ENCODE results near the gene LRRC8A.
A peak's percentile ranks its signal among the peaks of the same experiment; 100 is the strongest.
"Not testable (repeated sequence)": the region's sequence is repeated elsewhere in the genome, so short reads cannot be mapped to it uniquely, and the experiment has no call there.

LRRC8A gene

GRCh38 chr9:128870128-128870940 is 11.6 kb upstream of the LRRC8A start:
- DNase-seq: no peak

GRCh38 chr9:128870941-128871265 is 11.0 kb upstream of the LRRC8A start:
- not testable (repeated sequence) for DNase-seq

DNA sequence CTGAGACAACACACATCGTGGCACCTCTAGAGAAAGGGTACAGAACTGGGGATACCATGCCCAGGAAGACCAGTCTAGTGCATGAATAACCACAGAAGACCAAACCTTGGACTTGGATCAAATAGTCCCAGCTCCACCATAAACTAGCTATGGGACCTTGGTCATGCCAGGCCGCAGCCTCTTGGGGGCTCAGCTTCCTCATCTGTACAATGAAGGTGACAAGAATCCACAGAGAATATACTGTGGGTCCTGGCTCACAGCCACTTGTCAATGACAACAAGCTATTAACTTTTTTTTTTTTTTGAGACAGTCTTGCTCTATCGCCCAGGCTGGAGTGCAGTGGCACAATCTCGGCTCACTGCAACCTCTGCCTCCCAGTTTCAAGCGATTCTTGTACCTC is 4.1 kb upstream of the LRRC8A start:
- no peak for DNase-seq

- no peak for DNase-seq
Observed at GRCh38 chr9:128882677-128883603, 1.0 kb downstream of the LRRC8A start.

DNA sequence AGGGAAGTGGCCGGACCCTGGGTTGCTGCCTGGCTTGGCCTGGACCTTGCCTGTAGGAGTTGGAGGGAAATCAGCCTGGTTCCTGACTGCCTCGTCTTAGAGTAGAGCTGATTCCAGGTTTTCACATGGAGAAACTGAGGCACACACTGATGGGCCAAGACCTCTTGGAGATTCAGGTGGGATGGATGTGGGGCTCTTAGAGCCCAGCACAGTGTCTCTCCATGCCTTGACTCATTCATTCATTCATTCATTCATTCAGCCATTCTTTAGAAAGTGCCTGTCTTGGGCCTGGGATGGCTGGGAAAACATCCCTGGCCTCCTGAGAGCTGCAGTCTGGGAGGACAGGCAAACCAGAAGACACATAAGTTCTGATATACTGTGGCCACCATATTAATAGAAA is 2.2 kb downstream of the LRRC8A start:
- DNase-seq: no peak

DNA sequence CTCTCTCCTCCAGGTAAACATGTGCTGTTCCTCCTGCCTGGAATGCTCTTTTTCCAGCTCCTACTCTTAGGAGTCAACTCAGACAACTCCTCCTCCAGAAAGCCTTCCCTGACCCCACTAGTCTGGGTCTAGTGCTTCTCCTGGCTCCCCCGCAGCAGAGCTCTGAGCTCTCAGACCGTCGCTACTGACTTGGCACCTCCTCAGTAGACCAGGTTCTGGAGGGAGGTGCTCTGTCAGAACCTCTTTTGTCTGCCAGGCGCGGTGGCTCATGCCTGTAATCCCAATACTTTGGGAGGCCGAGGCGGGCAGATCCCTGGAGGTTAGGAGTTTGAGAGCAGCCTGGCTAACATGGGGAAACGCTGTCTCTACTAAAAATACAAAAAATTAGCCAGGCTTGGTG is 3.4 kb downstream of the LRRC8A start:
- no peak for DNase-seq

DNA sequence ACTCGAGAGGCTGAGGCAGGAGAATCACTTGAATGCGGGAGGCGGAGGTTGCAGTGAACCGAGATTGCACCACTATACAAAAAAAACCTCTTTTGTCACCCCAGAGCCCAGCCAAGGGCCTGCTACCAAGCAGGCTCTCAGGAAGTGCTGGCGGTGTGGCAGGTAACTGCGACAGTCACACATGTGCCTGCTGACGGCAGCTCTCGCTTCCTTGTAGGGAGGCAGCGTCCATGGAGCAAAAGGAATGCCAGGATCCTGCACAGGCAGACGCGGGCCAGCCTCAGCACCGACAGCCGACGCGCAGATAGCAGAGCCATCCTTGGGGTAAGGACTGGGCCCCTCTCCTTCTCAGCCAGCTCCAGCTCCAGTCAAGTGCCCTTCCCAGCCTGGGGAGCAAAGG is 3.9 kb downstream of the LRRC8A start:
- no peak for DNase-seq

- DNase-seq: no peak
Observed at GRCh38 chr9:128886211-128886891, 4.4 kb downstream of the LRRC8A start.

DNA sequence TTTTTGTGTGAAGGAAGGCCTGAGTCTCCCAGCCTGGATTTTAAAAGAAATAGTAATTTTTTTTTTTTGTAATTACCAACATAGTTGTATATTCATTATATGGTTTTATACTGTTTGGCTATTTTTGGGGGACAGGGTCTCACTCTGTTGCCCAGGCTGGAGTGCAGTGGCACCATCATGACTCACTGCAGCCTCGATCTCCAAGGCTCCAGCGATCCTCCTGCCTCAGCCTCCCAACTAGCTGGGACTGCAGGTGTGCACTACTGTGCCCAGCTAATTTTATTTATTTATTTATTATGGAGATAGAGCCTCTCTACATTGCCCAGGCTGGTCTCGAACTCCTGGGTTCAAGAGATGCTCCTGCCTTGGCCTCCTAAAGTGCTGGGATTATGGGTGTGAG is 5.1 kb downstream of the LRRC8A start:
- DNase-seq: no peak

DNA sequence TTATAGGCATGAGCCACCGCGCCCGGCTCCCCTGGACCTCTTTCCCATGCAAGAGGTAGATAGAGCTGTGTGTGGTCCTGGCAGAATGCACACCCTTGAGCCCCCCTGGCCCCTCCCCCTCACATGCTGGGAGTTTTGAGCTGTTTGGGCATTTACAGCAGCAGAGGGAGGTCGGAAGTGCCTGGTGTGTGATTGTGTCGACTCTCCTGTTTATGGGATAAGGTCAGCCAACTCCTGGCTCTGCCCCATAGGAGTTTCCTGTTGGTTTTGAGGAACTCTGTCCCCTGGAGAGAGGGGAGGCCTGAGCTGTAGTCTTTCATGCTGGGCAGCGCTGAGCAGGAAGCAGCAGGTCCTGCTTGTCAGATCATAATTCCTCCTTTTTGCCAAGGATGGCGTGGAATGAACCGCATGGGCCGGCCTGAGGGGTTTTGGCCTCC is 6.0 kb downstream of the LRRC8A start:
- no peak for DNase-seq

DNA sequence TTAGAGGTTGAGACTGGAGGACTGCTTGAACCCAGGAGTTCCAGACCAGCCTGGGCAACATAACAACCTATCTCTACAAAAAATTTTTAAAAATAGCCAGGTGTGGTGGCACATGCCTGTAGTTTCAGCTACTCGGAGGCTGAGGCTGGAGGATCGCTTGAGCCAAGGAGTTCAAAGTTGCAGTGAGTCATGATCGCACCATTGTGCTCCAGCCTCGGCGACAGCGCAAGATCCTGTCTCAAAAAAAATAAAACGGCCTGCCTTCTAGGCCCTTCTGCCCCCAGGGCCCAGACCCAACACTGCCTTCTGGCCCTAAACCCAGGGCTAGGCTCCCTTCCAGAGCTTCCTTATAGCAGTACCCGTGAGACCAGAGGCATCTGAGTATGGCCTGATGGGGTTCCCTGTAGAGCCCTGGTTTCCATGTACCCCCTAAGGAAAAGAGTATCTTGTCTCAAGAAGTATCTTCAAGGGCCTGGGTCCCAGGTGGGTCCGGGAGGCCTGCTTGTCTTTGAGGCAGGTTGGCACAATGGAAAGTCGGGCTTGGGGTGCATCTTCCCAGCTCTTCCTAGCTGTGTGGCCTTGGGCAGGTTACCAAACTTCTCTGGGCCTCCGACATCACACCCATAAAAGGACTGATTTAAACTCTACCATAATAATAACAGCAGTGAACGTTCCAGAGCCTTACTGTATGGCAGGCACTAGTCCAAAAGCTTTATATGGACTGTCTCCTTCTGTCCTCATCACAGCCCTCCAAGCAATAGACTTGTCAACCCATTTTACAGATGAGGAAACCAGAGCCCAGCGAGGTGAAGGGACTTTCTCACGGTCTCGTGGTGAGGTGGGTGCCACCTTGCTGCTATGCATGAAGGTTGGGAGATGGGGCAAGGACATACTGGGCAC is 9.6 kb downstream of the LRRC8A start:
- DNase-seq: no peak

- DNase-seq: no peak
Observed at GRCh38 chr9:128892221-128892921, 10.4 kb downstream of the LRRC8A start.

DNA sequence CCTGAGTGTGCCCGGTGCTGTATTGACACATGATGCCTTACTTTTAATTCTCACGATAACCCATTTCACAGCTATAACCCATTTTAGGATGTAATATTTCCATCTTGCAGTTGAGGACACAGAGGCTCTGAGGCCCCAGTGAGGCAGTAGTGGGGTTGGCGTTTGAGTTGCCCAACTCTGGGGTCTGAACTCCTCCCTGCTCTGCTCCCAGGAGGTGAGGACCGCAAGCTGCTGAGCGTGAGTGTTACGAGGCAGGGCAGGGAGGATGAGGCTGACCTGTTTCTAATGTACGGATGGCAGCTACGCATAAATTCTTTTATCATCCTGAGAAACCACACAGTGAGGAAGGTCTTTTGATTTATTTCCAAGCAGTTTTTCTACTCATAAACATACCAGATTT is 11.4 kb downstream of the LRRC8A start:
- no peak for DNase-seq

- no peak for DNase-seq
Observed at GRCh38 chr9:128894764-128895163, 12.8 kb downstream of the LRRC8A start.

GRCh38 chr9:128895556-128895955 is 13.6 kb downstream of the LRRC8A start:
- no peak for DNase-seq

DNA sequence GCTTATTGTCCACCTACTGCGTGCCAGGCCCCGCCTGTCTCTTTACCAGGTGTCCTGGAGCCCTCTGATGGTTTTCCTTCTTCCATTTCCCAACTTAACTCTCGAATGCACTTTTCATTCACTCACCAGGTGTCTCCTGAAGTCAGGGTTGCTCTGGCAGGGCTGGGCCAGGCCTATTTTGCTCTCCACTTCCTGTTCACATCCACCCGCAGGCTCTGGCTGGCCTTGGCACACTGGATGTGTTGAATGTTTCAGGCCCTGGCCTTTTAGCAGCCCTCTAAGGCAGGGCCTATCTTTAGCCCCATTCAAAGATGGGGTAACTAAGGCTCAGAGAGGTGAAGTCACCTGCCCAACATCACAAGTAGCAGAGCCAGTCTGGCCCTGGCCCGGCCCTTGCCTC is 16.4 kb downstream of the LRRC8A start:
- DNase-seq: no peak

DNA sequence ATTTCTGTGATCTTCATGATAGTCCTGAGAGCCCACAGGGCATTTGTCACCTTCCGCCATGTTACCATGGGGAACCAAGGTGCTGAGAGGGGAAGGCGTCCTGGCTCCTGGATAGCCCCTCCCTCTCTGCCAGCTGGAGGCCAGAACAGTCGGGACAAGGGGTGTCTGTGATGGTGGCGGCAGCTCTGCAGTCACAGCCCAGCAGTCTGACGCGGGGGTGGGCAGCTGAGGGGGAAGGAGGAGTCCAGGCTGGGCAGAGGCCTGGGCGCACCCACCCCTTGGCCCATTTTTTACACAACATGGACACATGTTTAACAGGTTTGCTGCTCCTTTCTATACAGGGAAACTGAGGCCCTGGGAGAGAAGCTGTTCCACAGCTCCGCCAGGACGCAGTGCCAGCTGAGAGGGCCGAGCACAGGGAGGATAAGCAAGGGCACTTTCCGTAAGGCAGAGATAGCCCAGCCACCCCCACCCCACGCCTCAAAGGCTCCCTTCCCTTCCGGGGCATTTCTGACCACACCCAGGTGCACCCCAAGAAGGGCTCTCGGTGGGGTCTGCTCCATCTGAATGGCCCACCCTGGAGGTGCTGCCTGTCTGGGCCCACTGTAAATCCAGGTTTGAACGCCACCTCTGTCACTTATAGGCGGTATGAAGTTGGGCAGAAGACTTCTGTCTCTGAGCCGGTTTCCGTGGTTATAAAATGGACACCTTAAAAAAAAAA is 17.1 kb downstream of the LRRC8A start:
- DNase-seq: no peak

DNA sequence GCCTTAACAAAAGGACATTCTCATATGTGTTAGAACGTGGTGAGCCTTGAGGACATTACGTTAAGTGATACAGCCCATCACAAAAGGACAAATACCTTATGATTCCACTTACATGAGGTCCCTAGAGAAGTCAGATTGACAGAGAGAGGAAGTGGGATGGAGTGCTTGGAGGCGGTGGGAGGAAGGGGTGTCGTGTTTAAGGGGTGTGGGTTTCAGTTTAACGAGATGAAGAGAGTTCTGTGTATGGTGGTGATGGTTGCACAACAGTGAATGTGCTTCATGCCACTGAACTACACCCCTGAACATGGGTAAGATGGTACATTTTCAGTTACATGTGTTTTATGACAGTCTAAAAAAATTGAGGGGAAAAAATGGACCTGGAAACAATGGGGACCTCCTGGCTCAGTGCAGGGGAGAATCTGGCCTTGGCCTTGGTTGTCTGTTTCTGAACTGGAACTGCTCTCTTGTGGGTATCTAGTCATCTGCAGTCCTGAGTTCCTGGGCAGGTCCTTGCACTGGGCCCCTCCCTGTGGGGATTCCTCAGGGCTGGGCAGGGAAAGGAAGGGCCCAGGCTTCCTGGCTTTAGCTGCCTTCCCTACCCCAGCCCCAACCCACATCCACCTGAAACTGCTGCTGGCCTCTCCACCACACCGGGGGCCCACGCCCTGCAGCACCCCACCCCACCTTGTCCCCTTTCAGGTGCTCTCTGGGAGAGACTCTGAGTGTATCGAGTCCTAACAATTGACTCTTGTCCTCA is 17.8 kb downstream of the LRRC8A start:
- DNase-seq: peak; percentile 21

DNA sequence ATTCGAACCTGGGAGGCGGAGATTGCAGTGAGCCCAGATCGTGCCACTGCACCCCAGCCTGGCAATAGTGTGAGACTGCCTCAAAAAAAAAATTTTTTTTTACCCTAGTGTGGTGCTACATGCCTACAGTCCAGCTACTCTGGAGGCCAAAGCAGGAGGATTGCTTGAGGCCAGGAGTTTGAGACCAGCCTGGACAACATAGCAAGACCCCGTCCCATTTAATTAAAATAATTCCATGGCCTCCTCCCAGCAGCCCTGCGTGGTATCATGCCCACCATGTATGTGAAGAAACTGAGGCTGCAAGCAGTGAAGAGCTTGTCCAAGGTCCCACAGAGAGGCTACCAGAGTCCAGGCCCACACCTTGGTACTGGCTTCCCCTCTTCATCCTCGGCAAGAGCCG is 19.4 kb downstream of the LRRC8A start:
- DNase-seq: no peak

DNA sequence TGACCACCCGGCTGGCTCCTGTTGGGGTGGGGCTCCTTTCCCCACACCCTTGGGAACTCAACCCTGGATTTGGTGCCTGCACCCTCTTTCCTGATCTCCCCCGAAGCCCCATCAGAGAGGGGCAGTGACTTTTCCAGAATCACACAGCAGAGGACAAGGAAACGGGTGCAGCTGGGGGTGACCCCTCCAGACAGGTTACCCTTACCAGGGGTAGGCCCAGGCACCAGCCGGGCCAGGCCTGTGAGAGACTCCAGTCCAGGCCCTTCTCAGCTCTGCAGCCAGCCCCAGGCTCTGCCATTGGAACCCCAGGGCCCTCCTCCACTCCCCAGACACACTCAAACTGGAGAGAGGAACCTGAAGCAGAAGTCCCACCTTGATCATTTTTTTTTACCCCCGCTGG is 19.9 kb downstream of the LRRC8A start:
- DNase-seq: no peak
